ENCODE data around the gene TMEM250.
"Not testable (repeated sequence)": the region's sequence is repeated elsewhere in the genome, so short reads cannot be mapped to it uniquely, and the experiment has no call there.

The TMEM250 gene

GRCh38 chr9:136104916-136105315, 13.8 kb downstream of the TMEM250 start:
- H3K4me3 ChIP-seq (ENCODE audit: low read depth, low read length, poor library complexity, severe bottlenecking): no peak overlapping the region
- H3F3A ChIP-seq (ENCODE audit: insufficient read depth, low read length): no peaks in the 10 kb centered on the region
- no peak overlapping the region for H3K9ac ChIP-seq (ENCODE audit: low read length)
- H3K36me3 ChIP-seq (ENCODE audit: insufficient read depth, low read length): no peaks in the 10 kb centered on the region
- TF ChIP-seq CTCF (IDR thresholded peaks at IDR 0.05; ENCODE audit: low read length): no peak
- TF ChIP-seq EZH2 (IDR thresholded peaks at IDR 0.05; ENCODE audit: borderline replicate concordance, low read length): no peak
- H3K27me3 ChIP-seq (ENCODE audit: insufficient read depth, low read length): no peaks in the 10 kb centered on the region
- no peaks in the 10 kb centered on the region for H3K9me2 ChIP-seq (ENCODE audit: low read depth, low read length)
- H3K4me1 ChIP-seq (ENCODE audit: insufficient read depth, low read length, severe bottlenecking): peaks cover 35% of the 10 kb centered on the region
- no peaks in the 10 kb centered on the region for H3K79me2 ChIP-seq (ENCODE audit: insufficient read depth, low read length)
- no peak overlapping the region for H3K4me2 ChIP-seq (ENCODE audit: low read length)
- H2AFZ ChIP-seq (ENCODE audit: low read length): no peak overlapping the region
- H3K27ac ChIP-seq (ENCODE audit: low read depth, low read length, poor library complexity, severe bottlenecking): no peak overlapping the region
- H4K20me1 ChIP-seq (ENCODE audit: insufficient read depth, low read length): no peaks in the 10 kb centered on the region
- no peaks in the 10 kb centered on the region for H3K9me3 ChIP-seq (ENCODE audit: low read length)

- no peak overlapping the region for H3K4me3 ChIP-seq (ENCODE audit: low read depth, low read length, poor library complexity, severe bottlenecking)
- H3K4me1 ChIP-seq (ENCODE audit: insufficient read depth, low read length, severe bottlenecking): peaks cover 30% of the 10 kb centered on the region
- H3K79me2 ChIP-seq (ENCODE audit: insufficient read depth, low read length): no peaks in the 10 kb centered on the region
- no peaks in the 10 kb centered on the region for H3K36me3 ChIP-seq (ENCODE audit: insufficient read depth, low read length)
- H3K9me3 ChIP-seq (ENCODE audit: low read length): no peaks in the 10 kb centered on the region
- no peak overlapping the region for H2AFZ ChIP-seq (ENCODE audit: low read length)
- H3K27me3 ChIP-seq (ENCODE audit: insufficient read depth, low read length): no peaks in the 10 kb centered on the region
- no peaks in the 10 kb centered on the region for H3K9me2 ChIP-seq (ENCODE audit: low read depth, low read length)
- no peaks in the 10 kb centered on the region for H3F3A ChIP-seq (ENCODE audit: insufficient read depth, low read length)
- H3K27ac ChIP-seq (ENCODE audit: low read depth, low read length, poor library complexity, severe bottlenecking): no peak overlapping the region
- no peaks in the 10 kb centered on the region for H4K20me1 ChIP-seq (ENCODE audit: insufficient read depth, low read length)
- no peak for TF ChIP-seq EZH2 (IDR thresholded peaks at IDR 0.05; ENCODE audit: borderline replicate concordance, low read length)
- TF ChIP-seq CTCF (IDR thresholded peaks at IDR 0.05; ENCODE audit: low read length): no peak
- H3K4me2 ChIP-seq (ENCODE audit: low read length): no peak overlapping the region
- H3K9ac ChIP-seq (ENCODE audit: low read length): no peak overlapping the region
Observed at GRCh38 chr9:136104488-136104800, 14.2 kb downstream of the TMEM250 start.

GRCh38 chr9:136103651-136104487, 14.8 kb downstream of the TMEM250 start:
- H3K36me3 ChIP-seq (ENCODE audit: insufficient read depth, low read length): no peaks in the 10 kb centered on the region
- no peaks in the 10 kb centered on the region for H3K9me3 ChIP-seq (ENCODE audit: low read length)
- H3F3A ChIP-seq (ENCODE audit: insufficient read depth, low read length): no peaks in the 10 kb centered on the region
- no peaks in the 10 kb centered on the region for H3K9me2 ChIP-seq (ENCODE audit: low read depth, low read length)
- no peak overlapping the region for H2AFZ ChIP-seq (ENCODE audit: low read length)
- no peaks in the 10 kb centered on the region for H4K20me1 ChIP-seq (ENCODE audit: insufficient read depth, low read length)
- H3K9ac ChIP-seq (ENCODE audit: low read length): no peak overlapping the region
- H3K4me3 ChIP-seq (ENCODE audit: low read depth, low read length, poor library complexity, severe bottlenecking): no peak overlapping the region
- H3K4me2 ChIP-seq (ENCODE audit: low read length): no peak overlapping the region
- H3K27ac ChIP-seq (ENCODE audit: low read depth, low read length, poor library complexity, severe bottlenecking): no peak overlapping the region
- peaks cover 25% of the 10 kb centered on the region for H3K4me1 ChIP-seq (ENCODE audit: insufficient read depth, low read length, severe bottlenecking)
- H3K27me3 ChIP-seq (ENCODE audit: insufficient read depth, low read length): 0 out of 2 replicates have a peak, but pooled peaks cover under 1% of the 10 kb centered on the region
- TF ChIP-seq EZH2 (IDR thresholded peaks at IDR 0.05; ENCODE audit: borderline replicate concordance, low read length) (no peak), CTCF (IDR thresholded peaks at IDR 0.05; ENCODE audit: low read length) (no peak)
- H3K79me2 ChIP-seq (ENCODE audit: insufficient read depth, low read length): no peaks in the 10 kb centered on the region

- H3K4me2 ChIP-seq (ENCODE audit: low read length); H2AFZ ChIP-seq (ENCODE audit: low read length); H3K9me2 ChIP-seq (ENCODE audit: low read depth, low read length); H3K27ac ChIP-seq (ENCODE audit: low read depth, low read length, poor library complexity, severe bottlenecking); H3K9me3 ChIP-seq (ENCODE audit: low read length); H3K36me3 ChIP-seq (ENCODE audit: insufficient read depth, low read length); H3F3A ChIP-seq (ENCODE audit: insufficient read depth, low read length); H3K79me2 ChIP-seq (ENCODE audit: insufficient read depth, low read length); H3K27me3 ChIP-seq (ENCODE audit: insufficient read depth, low read length); H3K4me3 ChIP-seq (ENCODE audit: low read depth, low read length, poor library complexity, severe bottlenecking); H3K9ac ChIP-seq (ENCODE audit: low read length); H3K4me1 ChIP-seq (ENCODE audit: insufficient read depth, low read length, severe bottlenecking); H4K20me1 ChIP-seq (ENCODE audit: insufficient read depth, low read length): not testable (repeated sequence)
Observed at GRCh38 chr9:136101615-136102074, 17.0 kb downstream of the TMEM250 start.

Measured in OCI-LY1 (cell line).